HEK293 (cell line): ENCODE results near the gene ZFPM1.

Experiments
- BCL11B ChIP-seq: fragments of 450-650 bp; formaldehyde crosslinking; IDR thresholded peaks from 2 replicates; pipeline ENCODE4 v1.5.1; 2016; ENCODE audit warnings: low read depth, missing biosample characterization, missing genetic modification characterization
- CTCF ChIP-seq: fragments of 450-650 bp; formaldehyde crosslinking; IDR thresholded peaks from 2 replicates; pipeline ENCODE4 v1.5.1; 2016; ENCODE audit warnings: missing biosample characterization, missing genetic modification characterization
- HOXC10 ChIP-seq: sonication (generic); formaldehyde crosslinking; IDR thresholded peaks from 2 replicates; pipeline ENCODE4 v1.8.1; 2023; ENCODE audit warnings: mild to moderate bottlenecking, missing genetic modification reagents
- KLF10 ChIP-seq: fragments of 450-650 bp; IDR thresholded peaks from 2 replicates; pipeline ENCODE4 v1.5.1; 2018; ENCODE audit warnings: missing biosample characterization, mild to moderate bottlenecking, missing genetic modification characterization
- REPIN1 ChIP-seq: fragments of 450-650 bp; formaldehyde crosslinking; IDR thresholded peaks from 2 replicates; pipeline ENCODE4 v1.5.1; 2017; ENCODE audit warnings: missing biosample characterization, missing genetic modification characterization, low read depth
- YY1 ChIP-seq: fragments of 450-650 bp; formaldehyde crosslinking; IDR thresholded peaks from 2 replicates; pipeline ENCODE4 v1.5.1; 2018; ENCODE audit warnings: missing biosample characterization, missing genetic modification characterization
- ZBTB17 ChIP-seq: fragments of 450-650 bp; formaldehyde crosslinking; IDR thresholded peaks from 2 replicates; pipeline ENCODE4 v1.5.1; 2016; ENCODE audit warnings: missing biosample characterization, missing genetic modification characterization
- ZFP69B ChIP-seq: fragments of 450-650 bp; formaldehyde crosslinking; IDR thresholded peaks from 2 replicates; pipeline ENCODE4 v1.5.1; 2016; ENCODE audit warnings: missing biosample characterization, missing genetic modification characterization
- ZNF10 ChIP-seq: fragments of 450-650 bp; formaldehyde crosslinking; IDR thresholded peaks from 2 replicates; pipeline ENCODE4 v1.5.1; 2017; ENCODE audit warnings: missing biosample characterization, missing genetic modification characterization
- ZNF433 ChIP-seq: fragments of 450-650 bp; formaldehyde crosslinking; IDR thresholded peaks from 2 replicates; pipeline ENCODE4 v1.5.1; 2016; ENCODE audit warnings: missing biosample characterization, missing genetic modification characterization, low read depth
- ZNF48 ChIP-seq: fragments of 450-650 bp; formaldehyde crosslinking; IDR thresholded peaks from 2 replicates; pipeline ENCODE4 v1.5.1; 2016; ENCODE audit warnings: missing biosample characterization, missing genetic modification characterization
- ZNF747 ChIP-seq: fragments of 450-650 bp; formaldehyde crosslinking; IDR thresholded peaks from 2 replicates; pipeline ENCODE4 v1.5.1; 2016; ENCODE audit warnings: missing biosample characterization, missing genetic modification characterization
- ZNF830 ChIP-seq: fragments of 450-650 bp; IDR thresholded peaks from 2 replicates; pipeline ENCODE4 v1.5.0; 2018; ENCODE audit warnings: missing biosample characterization, missing genetic modification characterization, low read depth, mild to moderate bottlenecking, moderate library complexity
- TF ChIP-seq, protein P1 (sequence below): fragments of 450-650 bp; formaldehyde crosslinking; IDR thresholded peaks from 2 replicates; pipeline ENCODE4 v1.5.1; 2016; ENCODE audit warnings: missing biosample characterization, missing genetic modification characterization

- TF ChIP-seq CTCF (no peak), YY1 (no peak), ZNF10 (tag by site-specific recombination) (no peak), ZNF48 (tag by site-specific recombination) (no peak), ZBTB17 (no peak), BCL11B (tag by site-specific recombination) (no peak), ZNF433 (tag by site-specific recombination) (no peak), REPIN1 (tag by site-specific recombination) (no peak), KLF10 (tag by site-specific recombination) (no peak), ZFP69B (no peak), ZNF830 (tag by site-specific recombination) (no peak), HOXC10 (CRISPR knock-in tag) (no peak), ZNF747 (tag by site-specific recombination) (no peak)
- TF ChIP-seq, protein P1, sequence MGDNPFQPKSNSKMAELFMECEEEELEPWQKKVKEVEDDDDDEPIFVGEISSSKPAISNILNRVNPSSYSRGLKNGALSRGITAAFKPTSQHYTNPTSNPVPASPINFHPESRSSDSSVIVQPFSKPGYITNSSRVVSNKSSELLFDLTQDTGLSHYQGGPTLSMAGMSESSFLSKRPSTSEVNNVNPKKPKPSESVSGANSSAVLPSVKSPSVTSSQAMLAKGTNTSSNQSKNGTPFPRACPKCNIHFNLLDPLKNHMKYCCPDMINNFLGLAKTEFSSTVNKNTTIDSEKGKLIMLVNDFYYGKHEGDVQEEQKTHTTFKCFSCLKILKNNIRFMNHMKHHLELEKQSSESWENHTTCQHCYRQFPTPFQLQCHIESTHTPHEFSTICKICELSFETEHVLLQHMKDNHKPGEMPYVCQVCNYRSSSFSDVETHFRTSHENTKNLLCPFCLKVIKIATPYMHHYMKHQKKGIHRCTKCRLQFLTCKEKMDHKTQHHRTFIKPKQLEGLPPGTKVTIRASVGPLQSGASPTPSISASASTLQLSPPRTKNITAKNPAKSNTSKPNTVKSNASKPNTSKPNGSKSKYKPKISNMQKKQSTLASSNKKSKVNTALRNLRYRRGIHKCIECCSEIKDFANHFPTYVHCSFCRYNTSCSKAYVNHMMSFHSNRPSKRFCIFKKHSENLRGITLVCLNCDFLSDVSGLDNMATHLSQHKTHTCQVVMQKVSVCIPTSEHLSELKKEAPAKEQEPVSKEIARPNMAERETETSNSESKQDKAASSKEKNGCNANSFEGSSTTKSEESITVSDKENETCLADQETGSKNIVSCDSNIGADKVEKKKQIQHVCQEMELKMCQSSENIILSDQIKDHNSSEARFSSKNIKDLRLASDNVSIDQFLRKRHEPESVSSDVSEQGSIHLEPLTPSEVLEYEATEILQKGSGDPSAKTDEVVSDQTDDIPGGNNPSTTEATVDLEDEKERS (tag by site-specific recombination) = no peak
Measured at GRCh38 chr16:88428616-88429386, 24.3 kb upstream of the ZFPM1 start.
